CD1c-positive myeloid dendritic cell (primary cell): ENCODE data around the gene AP5Z1.

Experiments
- DNase-seq: peaks from one replicate; pipeline ENCODE4 v3.0.0-alpha.2; 2016; ENCODE audit errors: extremely low spot score

The AP5Z1 gene, protein sequence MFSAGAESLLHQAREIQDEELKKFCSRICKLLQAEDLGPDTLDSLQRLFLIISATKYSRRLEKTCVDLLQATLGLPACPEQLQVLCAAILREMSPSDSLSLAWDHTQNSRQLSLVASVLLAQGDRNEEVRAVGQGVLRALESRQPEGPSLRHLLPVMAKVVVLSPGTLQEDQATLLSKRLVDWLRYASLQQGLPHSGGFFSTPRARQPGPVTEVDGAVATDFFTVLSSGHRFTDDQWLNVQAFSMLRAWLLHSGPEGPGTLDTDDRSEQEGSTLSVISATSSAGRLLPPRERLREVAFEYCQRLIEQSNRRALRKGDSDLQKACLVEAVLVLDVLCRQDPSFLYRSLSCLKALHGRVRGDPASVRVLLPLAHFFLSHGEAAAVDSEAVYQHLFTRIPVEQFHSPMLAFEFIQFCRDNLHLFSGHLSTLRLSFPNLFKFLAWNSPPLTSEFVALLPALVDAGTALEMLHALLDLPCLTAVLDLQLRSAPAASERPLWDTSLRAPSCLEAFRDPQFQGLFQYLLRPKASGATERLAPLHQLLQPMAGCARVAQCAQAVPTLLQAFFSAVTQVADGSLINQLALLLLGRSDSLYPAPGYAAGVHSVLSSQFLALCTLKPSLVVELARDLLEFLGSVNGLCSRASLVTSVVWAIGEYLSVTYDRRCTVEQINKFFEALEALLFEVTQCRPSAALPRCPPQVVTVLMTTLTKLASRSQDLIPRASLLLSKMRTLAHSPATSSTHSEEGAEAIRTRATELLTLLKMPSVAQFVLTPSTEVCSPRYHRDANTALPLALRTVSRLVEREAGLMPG

DNA sequence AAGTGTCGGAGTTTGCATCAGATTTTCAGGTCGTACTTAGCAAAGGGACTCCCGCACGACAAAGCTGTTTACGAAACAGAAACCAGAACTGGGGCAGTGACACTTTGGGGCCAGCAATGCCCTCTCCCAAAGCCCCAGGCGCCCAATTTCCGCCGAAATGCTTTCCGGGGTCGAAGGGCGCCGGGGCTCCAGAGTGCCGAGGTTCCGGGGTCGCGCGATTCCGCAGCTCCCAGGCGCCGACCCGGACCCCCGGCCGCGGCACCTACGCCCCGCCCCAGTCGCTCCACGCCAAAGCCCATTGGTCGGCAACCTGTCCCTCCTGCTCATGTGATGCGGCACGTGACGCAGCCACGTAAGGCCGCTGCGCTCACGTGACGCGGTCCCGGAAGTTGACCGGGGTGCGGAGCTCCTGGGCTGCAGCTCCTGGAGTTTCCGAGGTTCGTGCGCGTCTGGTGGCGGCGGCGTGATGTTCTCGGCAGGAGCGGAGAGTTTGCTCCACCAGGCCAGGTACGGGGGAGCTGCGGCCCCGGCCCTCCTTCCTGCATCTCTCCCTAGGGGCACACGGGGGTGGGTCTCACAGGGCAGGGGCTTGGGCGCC, at the start of gene AP5Z1:
Gene AP5Z1, plus strand, starts transcription at position 374 of the 598 bp plus-strand sequence. Its CDS starts 93 bp downstream, at position 467.
- peak; percentile 98 for DNase-seq

DNA sequence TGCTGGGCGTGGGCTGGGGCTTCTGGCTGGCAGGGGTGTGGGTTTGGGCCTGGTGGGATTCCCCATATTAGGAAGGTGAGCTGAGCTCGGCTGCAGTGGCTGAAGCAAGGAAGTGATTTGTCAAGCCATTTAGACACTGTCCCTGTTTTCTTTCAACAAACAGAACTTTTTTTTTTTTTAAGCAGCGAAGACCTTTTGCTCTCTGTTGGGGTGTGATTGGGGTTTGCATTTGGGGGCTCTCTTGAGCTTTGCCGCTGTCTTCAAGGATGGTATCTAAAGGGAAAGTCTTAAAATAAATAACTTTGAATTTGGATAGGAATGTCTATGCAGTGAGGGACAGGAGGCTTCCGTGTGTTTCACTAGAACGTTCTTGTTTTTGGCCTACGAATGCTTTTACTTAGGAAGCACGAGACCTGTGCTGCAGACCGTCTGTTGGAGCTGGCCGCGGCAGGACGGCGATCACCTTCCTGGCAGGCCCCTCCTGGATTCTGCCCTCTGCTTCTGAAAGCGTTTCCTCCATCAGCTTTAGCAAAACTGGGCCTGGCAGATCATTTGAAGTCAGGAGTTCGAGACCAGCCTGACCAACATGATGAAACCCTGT, 49.5 kb upstream of the AP5Z1 start:
- DNase-seq, result no peak

DNA sequence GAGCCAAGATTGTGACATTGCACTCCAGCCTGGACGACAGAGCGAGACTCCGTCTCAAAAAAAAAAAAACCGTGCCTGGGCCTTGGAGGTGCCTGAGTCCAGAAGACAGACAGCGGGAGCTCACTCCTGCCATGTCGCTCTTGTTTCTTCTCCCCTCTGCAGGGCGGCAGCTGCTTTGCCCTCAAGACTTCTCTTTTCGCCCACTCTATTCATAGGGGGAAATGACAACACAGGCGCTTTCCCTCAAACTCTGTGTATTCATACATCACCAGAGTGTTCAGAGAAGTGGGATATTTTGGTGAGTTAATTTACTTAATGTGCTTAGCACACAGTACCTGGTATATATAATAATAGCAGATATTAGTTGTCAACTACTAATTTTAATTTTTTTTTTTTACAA, 48.9 kb upstream of the AP5Z1 start:
- peak; percentile 91 for DNase-seq

GRCh38 chr7:4727914-4728705, 47.3 kb upstream of the AP5Z1 start:
- DNase-seq, result no peak

GRCh38 chr7:4729266-4729665, 46.2 kb upstream of the AP5Z1 start:
- no peak for DNase-seq

DNA sequence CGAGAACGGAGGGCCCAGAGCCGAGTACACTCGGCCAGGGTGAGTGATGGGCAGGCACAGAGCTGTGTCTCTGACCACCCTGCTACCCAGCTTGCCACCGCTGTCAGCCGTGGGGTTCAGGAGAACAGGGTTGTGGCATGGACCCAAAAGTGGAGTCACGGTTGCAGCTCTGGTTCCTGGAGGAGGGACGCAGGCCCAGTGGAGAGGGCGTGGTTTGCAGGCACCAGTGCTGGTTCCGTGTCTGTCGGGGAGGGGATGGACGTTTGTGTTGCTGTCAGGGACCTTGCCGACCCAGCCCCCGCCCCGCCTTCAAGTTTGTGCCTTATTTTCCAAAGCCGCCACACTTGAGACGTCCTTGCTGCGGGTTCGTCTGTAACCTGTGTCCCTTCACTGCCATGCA, 45.1 kb upstream of the AP5Z1 start:
- no peak for DNase-seq

DNA sequence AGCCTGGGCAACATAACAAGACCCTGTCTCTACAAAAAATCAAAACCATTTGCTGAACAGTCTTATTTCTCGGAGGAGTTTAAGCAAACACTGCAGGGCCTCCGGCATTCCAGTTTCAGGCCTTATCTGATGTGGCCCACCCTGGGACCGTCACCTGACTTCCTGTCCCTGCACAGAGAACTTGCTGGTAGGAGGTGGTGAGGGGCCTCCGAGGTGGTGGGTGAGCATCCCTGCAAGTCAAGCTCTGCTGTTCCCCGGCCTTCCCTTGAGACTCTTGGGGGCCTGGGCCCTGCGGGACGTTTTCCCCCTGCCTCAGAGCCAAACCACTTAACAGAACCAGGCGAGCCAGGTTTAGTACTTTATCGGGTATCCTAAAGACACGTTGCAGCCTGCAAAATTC, 44.5 kb upstream of the AP5Z1 start:
- DNase-seq, result no peak

DNA sequence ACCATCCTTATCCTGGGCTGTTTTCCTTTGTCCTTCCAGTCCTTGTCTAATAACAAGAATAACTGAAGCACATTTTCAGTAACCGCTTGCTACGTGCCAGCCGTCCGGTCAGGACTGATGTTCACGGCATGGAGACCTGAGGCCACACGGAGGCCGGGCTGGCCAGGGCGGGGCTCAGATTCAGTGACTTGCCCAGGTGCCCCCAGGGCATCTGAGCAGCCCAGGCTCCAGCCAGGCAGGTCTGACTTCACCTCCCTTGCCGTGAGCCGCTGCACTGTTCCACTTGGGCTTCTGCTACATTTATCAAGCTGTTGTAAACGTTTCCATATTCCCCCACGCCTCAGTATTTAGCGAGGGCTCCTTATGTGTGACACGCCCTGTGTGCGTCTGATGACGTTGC, 43.6 kb upstream of the AP5Z1 start:
- no peak for DNase-seq

DNA sequence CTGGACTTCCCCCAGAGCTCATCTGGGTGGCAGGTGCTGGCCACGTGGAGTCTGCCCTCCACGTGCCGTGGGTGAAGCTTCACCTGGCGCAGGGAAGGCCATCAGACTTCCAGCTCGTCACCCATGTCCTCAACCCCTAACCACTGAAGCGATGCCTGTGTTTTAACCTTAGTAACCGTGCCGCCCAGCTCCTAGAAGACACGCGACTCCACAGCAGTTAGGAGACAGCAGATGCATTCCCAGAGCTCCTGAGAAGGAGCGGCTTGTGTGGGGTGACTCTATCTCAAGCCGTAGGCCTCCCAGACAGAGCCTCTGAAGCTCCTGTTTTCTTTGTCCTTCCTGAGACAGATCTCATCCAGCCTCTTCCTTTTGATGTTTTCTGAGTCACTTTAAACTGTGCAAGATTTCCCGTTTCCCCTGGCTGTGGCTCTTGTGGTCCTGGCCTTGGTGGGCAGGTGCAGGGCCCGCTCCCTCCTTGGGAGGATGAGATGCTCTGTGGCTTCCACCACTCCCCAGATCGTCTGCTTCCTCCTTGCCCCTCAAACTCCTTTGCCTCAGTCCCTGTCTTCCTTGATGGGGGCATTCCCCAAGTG, 41.4 kb upstream of the AP5Z1 start:
- DNase-seq, result no peak

- no peak for DNase-seq
Observed at GRCh38 chr7:4734587-4735345, 40.7 kb upstream of the AP5Z1 start.

DNA sequence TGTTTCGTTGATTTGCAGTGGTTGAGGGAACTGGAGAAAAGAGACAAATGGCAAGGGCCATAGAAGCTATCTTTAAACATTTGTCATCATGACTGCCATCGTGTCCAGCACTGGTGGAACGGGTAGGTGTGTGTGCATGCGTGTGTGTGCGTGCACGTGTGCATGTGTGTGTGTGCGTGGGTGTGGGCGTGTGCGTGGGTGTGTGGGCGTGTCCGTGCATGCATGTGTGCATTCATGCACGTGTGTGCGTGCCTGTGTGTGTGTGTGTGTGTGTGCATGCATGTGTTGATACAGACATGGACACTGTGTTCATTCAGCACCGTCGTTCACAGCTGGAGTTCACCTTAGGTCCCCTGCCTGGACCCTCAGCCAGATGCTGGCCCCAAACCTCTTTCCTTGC, 38.1 kb upstream of the AP5Z1 start:
- DNase-seq, result no peak

- DNase-seq, result peak; percentile 67
Observed at GRCh38 chr7:4738711-4739527, 36.5 kb upstream of the AP5Z1 start.

- DNase-seq, result peak; percentile 53
Observed at GRCh38 chr7:4739528-4739992, 35.9 kb upstream of the AP5Z1 start.

- no peak for DNase-seq
Observed at GRCh38 chr7:4740796-4741195, 34.6 kb upstream of the AP5Z1 start.

DNA sequence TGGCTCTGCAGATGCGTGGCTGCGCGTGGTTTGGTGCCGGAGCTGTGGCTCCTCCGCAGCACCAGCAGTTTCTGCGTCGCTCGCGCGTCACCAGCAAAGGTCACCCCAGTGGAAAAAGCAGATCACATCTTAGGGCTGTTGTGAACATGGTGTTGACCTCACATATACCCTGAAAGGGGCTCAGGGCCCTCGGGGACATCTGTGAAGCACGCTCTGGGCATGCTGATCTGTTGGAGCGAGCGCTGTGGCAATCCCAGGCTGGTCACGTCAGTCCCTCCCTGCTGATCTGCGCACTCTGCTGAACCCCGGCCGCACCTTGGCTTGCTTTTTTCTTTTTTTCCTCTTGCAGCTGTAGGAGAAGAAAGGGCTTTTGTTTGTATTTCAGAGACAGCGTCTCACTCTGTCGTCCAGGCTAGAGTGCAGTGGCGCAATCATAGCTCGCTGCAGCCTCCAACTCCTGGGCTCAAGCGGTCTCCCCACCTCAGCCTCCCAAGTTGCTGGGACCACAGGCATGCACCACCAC, 33.3 kb upstream of the AP5Z1 start:
- no peak for DNase-seq

- no peak for DNase-seq
Observed at GRCh38 chr7:4742852-4743251, 32.6 kb upstream of the AP5Z1 start.

- peak; percentile 87 for DNase-seq
Observed at GRCh38 chr7:4744391-4745264, 30.8 kb upstream of the AP5Z1 start.
